DND-41 (cell line): Measurements from ENCODE around the gene LRIT1.

Experiments used
- EZH2 ChIP-seq: IDR thresholded peaks from 3 replicates; pipeline ENCODE4 v1.6.1; 2012; ENCODE audit warnings: borderline replicate concordance, low read depth, mild to moderate bottlenecking, moderate library complexity, low read length, inconsistent platforms; ENCODE audit not compliant: severe bottlenecking
- TF ChIP-seq, protein P1 (sequence below): IDR thresholded peaks from 2 replicates; pipeline ENCODE4 v1.5.1; 2012; ENCODE audit warnings: borderline replicate concordance, low read length, moderate library complexity, mild to moderate bottlenecking; ENCODE audit not compliant: poor library complexity, severe bottlenecking; ENCODE audit errors: extremely low read depth

- TF ChIP-seq, protein P1, sequence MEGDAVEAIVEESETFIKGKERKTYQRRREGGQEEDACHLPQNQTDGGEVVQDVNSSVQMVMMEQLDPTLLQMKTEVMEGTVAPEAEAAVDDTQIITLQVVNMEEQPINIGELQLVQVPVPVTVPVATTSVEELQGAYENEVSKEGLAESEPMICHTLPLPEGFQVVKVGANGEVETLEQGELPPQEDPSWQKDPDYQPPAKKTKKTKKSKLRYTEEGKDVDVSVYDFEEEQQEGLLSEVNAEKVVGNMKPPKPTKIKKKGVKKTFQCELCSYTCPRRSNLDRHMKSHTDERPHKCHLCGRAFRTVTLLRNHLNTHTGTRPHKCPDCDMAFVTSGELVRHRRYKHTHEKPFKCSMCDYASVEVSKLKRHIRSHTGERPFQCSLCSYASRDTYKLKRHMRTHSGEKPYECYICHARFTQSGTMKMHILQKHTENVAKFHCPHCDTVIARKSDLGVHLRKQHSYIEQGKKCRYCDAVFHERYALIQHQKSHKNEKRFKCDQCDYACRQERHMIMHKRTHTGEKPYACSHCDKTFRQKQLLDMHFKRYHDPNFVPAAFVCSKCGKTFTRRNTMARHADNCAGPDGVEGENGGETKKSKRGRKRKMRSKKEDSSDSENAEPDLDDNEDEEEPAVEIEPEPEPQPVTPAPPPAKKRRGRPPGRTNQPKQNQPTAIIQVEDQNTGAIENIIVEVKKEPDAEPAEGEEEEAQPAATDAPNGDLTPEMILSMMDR: peak; percentile 19
- no peak for TF ChIP-seq EZH2
Measured at GRCh38 chr10:84256510-84257342, 15.4 kb upstream of the LRIT1 start.
